NCI-H2107 treated with DMSO at 0.1 percent for 48 hours (cell line): Measurements from ENCODE around the gene TM9SF2.
A peak's percentile ranks its signal among the peaks of the same experiment; 100 is the strongest.
"Not testable (repeated sequence)": the region's sequence is repeated elsewhere in the genome, so short reads cannot be mapped to it uniquely, and the experiment has no call there.

Experiments
- DNase-seq: peaks from one replicate; lab custom pipeline; 2025; ENCODE audit not compliant: unreplicated experiment; lab: John Stamatoyannopoulos, UW

Gene TM9SF2

GRCh38 chr13:99528547-99528946 is 27.3 kb downstream of the TM9SF2 start:
- DNase-seq = peak; percentile 21

- DNase-seq = no peak
Measured at GRCh38 chr13:99536023-99536422, 34.8 kb downstream of the TM9SF2 start.

GRCh38 chr13:99540530-99540929 is 39.3 kb downstream of the TM9SF2 start:
- no peak for DNase-seq

- no peak for DNase-seq
Measured at GRCh38 chr13:99542788-99543406, 41.6 kb downstream of the TM9SF2 start.

- DNase-seq = no peak
Measured at GRCh38 chr13:99545361-99545760, 44.1 kb downstream of the TM9SF2 start.

GRCh38 chr13:99545979-99546378 is 44.7 kb downstream of the TM9SF2 start:
- DNase-seq = no peak

- DNase-seq = no peak
Measured at GRCh38 chr13:99546878-99547277, 45.6 kb downstream of the TM9SF2 start.

- no peak for DNase-seq
Measured at GRCh38 chr13:99548448-99548847, 47.2 kb downstream of the TM9SF2 start.

- DNase-seq = no peak
Measured at GRCh38 chr13:99553033-99553432, 51.8 kb downstream of the TM9SF2 start.

GRCh38 chr13:99555149-99555548 is 53.9 kb downstream of the TM9SF2 start:
- no peak for DNase-seq

GRCh38 chr13:99556867-99557443 is 55.7 kb downstream of the TM9SF2 start:
- no peak for DNase-seq

GRCh38 chr13:99558570-99559180 is 57.4 kb downstream of the TM9SF2 start:
- DNase-seq = no peak

- no peak for DNase-seq
Measured at GRCh38 chr13:99559560-99559959, 58.3 kb downstream of the TM9SF2 start.

GRCh38 chr13:99563404-99563803 is 62.1 kb downstream of the TM9SF2 start:
- DNase-seq = no peak

GRCh38 chr13:99564386-99564785 is 63.1 kb downstream of the TM9SF2 start:
- DNase-seq = no peak

- DNase-seq = no peak
Measured at GRCh38 chr13:99565478-99566124, 64.3 kb downstream of the TM9SF2 start.

- no peak for DNase-seq
Measured at GRCh38 chr13:99566125-99567083, 65.1 kb downstream of the TM9SF2 start.

- not testable (repeated sequence) for DNase-seq
Measured at GRCh38 chr13:99568901-99569300, 67.6 kb downstream of the TM9SF2 start.

GRCh38 chr13:99572131-99572530 is 70.9 kb downstream of the TM9SF2 start:
- no peak for DNase-seq

GRCh38 chr13:99572921-99573320 is 71.6 kb downstream of the TM9SF2 start:
- DNase-seq = no peak
